ENCODE measurements around the gene ZNF276.

ZNF276 gene

GRCh38 chr16:89701425-89702406 is 19.6 kb upstream of the ZNF276 start, which contains the start of gene SPATA2L:
TSS of gene SPATA2L (minus strand) at chr16:89701705. CDS start at chr16:89701232, 473 bp downstream.
- TF ChIP-seq CTCF (IDR thresholded peaks at IDR 0.05): no peak; the same call in 1 of the 2 replicates

GRCh38 chr16:89704281-89704680 is 17.1 kb upstream of the ZNF276 start:
- TF ChIP-seq CTCF (IDR thresholded peaks at IDR 0.05): no peak

GRCh38 chr16:89705006-89705405 is 16.3 kb upstream of the ZNF276 start:
- TF ChIP-seq CTCF (IDR thresholded peaks at IDR 0.05): no peak

GRCh38 chr16:89706518-89707260 is 14.6 kb upstream of the ZNF276 start:
- TF ChIP-seq CTCF (IDR thresholded peaks at IDR 0.05): no peak

GRCh38 chr16:89707695-89708094 is 13.6 kb upstream of the ZNF276 start:
- TF ChIP-seq CTCF (IDR thresholded peaks at IDR 0.05): no peak

- no peak for TF ChIP-seq CTCF (IDR thresholded peaks at IDR 0.05)
These were observed 12.8 kb upstream of the ZNF276 start for GRCh38 chr16:89708481-89708931.

GRCh38 chr16:89709166-89709565 is 12.2 kb upstream of the ZNF276 start:
- no peak for TF ChIP-seq CTCF (IDR thresholded peaks at IDR 0.05)

Data from LNCAP (cell line).